CD4-positive, alpha-beta T cell treated with Interleukin-6 at 100 ng/mL for 8 hours (primary cell): ENCODE data around the gene CARTPT.

Experiments
- DNase-seq: peaks from one replicate; pipeline ENCODE4 v3.0.0-alpha.2; 2020; ENCODE audit warnings: mixed read lengths, low spot score

The CARTPT gene

DNA sequence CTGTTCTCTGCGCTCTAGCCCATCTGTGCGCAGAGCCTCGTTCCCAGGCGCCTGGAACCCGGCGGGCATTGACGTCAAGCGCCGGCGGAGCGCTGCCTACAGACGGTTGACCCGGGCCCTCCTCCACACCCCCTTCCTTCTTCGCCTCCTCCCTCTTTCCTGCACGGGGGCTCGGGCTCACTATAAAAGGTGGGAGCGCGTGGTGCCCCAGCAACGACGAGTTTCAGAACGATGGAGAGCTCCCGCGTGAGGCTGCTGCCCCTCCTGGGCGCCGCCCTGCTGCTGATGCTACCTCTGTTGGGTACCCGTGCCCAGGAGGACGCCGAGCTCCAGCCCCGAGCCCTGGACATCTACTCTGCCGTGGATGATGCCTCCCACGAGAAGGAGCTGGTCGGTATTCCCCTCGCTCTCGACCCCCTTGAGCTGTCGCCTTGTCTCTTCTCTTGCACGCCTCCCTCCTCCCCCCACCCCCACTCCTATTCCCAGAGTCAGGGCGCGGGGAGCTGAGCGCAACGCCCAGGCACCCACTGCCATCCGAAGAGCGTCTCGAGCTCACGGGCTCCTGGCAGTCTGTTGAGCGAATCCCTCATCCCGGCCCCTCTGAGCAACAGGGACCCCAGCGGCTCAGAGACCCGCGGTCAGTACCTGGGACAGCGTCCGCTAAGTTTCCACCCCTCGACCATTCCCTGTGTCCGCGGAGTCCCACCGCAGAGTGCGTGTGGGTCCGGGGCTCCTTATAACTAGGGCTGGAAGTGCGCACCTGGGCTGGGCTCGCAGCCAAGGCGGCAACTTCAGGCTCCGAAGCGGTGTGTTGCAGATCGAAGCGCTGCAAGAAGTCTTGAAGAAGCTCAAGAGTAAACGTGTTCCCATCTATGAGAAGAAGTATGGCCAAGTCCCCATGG, at the start of gene CARTPT:
Gene CARTPT (plus strand): TSS at position 213 of the 902 bp plus-strand sequence. CDS start 19 bp downstream, at position 232.
- DNase-seq: no peak

DNA sequence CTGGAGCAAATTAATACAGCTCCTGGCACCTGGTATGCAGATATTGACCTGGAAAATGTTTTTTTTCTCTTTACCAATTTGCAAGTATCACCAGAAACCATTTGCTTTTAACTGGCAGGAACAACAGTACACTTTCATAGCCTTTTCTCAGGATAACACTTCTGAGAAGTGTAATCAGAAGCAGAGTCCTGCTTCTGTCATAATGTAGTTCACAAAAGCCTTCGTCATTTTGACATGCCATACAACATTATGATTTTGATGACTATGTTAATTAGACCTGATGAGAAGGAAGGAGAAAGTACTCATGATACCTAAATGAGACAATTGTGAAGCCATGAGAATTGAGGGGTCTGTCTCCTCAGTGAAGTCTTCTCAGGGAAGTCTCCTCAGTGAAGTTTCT, 41.1 kb upstream of the CARTPT start:
- no peak for DNase-seq

DNA sequence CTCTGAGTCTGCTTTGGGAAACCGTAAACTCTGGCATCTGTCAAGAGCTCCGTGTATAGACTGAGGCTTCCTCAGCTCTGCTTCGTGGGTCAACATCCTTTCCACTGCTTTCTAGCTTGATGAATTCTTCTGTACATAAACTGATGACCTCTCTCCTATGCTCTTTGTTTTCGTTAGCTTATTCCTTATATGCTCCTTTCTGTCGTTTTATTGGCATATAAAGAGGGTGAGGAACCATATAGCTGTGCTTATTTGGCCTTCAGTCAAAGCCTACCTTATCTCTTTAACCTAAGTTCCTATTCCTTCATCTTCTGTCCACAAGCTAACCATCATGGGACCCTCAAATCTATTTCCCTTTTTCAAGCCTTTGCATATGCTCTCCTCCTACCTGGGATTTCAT, 39.4 kb upstream of the CARTPT start:
- DNase-seq: no peak

DNA sequence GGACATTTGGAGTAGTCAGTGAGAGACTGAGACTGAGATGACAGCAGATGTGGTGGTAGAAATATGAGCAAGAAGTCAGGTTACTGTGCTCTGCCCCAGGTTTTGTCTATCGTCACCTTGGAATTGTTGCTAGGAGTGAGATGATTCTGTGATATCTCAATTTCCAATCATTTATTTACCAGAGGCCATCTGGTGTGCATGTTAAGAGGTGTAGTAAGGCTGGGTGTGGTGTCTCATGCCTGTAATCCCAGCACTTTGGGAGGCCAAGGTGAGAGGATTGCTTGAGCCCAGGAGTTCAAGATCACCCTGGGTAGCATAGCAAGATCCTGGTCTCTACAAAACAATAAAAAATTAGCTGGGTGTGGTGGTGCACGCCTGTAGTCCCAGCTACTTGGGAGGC, 38.6 kb upstream of the CARTPT start:
- no peak for DNase-seq

DNA sequence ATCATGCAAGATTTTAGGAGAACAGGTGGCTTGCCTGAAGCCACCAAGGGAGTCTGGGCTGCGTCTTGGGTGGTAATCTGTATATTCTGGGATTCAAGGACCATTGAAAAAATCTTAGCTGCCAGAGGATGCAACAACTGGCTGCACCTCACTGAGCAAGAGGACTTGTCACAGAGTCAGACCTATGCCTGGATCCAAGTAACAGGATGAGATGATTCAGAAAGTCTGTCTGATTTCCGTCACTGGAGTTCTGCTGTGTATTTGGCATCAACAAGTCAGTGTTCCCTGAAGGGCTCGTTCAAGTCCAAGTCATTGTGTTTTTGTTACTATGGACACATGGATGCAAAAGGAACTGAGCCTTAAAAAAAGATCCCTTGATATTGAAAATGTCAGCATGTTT, 37.8 kb upstream of the CARTPT start:
- DNase-seq: no peak

DNA sequence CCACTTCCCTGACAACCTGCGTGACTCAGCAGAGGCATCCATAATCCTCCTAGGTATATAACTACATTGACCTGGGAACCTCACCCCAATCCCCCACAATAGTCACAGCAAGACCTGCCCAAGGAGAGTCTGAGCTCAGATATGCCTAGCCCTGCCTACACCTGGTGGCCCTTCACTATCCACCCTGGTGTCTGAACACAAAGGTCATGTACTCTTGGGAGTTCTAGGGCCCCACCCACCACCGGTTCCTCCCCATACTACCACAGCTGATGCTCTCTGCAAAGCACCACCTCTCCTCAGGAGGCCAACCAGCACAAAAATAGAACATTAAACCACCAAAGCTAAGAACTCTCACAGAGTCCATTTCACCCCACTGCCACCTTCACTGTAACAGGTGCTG, 34.8 kb upstream of the CARTPT start:
- DNase-seq: no peak

DNA sequence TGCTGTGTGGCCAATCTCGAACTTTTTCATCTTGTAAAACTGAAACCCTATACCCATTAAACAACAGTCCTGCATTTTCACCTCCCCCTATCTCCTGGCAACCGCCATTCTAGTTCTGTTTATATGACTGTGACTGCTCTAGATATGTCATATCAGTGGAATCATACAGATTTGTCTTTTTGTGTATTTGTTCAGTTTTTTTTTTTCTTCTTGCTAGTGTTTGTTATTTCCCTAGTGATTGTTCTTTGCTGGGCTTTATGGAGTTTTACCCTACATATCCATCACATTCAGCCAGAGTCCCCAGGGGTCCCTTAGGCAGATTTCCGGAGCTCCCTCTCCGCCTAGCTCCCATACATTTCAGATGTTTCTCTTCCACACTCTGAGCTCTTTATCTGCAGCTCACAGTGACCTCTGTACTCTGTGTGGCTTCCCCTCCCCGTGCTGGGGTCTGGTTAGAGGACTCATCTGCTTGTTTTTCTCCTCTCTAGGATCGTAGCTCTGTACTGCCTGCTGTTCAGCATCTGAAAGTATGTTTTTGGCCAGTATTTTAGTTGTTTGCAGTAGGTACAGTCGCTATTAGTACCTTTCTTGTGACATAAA, 25.1 kb upstream of the CARTPT start:
- no peak for DNase-seq

DNA sequence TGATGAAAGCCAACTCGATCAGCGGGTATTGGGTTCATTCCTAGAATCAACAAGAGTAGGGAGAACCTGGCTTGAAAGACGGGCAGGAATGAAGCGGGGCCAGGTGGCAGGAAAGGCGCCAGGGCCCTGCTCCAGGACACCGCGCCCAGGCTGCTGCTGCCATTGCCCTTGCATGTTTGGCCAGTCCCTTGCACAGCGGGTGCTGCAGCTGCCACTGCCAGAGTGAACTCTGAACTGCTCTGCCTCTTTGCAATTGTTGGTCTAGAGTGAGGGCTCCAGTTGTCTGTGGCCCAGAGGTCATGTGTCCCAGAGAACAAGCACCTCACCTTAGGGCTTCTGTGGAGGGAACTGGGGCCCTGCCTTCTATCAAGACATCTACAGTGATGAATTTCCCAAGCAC, 24.0 kb upstream of the CARTPT start:
- no peak for DNase-seq

DNA sequence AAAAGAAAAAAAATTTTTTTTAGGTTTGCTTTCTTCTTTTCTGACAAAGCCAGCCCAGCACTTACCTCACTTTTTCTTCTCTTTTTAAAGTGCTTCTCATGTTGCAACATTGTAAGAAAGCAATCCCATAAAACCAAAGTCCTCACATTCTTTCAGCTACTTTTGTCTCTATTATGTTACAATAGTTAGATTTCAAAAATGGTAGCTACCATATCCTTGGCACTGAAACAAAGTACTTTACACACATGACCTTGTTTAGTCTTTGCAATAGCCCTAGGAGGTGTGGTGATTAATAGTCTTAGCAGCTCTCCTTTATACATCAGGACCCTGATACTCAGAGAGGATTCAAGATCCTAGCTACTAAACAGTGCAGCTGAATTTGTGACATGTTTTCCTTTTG, 23.5 kb upstream of the CARTPT start:
- no peak for DNase-seq

DNA sequence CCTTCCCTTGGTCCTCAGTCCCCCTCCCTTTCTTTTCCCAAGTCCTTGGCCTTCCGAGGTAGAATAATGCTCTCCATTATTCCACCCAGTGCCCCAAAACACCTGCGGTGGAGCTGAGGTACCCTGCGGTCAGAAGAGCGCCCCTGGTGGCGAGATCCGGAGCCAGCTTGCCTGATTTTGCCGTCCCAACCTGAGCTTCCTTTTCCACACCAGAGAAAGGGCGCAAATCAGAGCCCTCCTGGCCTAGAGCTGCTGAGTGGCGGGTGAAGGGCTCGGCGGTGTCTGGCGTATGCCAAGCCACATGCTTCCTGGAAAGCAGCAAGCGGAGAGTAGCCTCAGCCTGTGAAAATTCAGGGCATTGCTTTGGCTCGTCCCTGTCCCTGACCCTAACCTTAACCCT, 21.1 kb upstream of the CARTPT start:
- no peak for DNase-seq

DNA sequence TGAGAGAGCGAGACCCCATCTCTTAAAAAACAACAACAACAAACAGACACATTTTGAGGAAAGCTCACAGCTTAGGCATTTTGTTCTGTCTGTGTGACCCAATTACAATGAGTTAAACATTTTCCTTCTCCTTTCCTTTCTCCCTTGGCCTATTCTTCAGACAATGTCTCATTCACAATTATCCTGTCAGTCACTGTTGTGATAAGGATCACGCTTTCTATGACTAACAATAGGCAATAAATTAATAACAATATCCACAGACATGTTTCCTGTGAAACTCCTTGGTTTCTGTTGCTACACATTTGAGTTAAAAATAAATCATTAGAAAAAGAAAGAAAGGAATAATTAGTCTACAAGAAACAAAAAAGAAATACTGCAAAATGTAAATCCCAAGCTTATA, 19.8 kb upstream of the CARTPT start:
- DNase-seq: no peak

DNA sequence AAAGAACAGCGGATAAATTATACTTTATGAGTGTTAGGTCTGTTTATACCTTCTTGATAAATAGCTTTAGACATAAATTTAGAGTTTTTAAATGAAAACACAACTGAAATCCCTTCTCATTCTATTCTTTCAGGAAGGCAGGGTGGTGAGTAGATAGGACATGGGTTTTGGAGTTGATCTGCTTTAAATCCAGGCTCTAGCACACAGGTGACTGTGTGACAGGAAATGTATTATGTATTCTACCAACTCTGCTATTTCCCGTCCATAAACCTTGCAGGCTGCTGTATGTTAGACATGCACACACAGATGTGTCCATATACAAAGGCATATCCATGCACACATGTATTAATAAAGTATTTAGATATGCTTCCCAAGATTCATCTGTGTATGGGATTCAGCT, 19.3 kb upstream of the CARTPT start:
- DNase-seq: no peak

DNA sequence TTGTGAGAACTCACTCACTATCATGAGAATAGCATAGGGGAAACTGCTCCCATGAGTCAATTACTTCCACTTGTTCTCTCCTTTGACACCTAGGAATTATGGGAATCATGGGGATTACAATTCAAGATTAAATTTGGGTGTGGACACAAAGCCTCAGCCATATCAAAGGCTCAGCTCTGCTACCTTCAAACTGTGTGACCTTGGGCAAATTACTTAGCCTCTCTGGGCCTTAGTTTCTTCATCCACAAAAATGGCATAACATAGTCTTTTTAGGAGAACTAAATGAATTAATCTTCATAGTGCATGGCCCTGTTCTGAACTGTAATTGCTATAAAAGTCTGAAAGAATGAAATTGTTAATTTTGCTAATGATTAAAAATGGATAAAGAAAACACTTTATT, 18.3 kb upstream of the CARTPT start:
- no peak for DNase-seq

DNA sequence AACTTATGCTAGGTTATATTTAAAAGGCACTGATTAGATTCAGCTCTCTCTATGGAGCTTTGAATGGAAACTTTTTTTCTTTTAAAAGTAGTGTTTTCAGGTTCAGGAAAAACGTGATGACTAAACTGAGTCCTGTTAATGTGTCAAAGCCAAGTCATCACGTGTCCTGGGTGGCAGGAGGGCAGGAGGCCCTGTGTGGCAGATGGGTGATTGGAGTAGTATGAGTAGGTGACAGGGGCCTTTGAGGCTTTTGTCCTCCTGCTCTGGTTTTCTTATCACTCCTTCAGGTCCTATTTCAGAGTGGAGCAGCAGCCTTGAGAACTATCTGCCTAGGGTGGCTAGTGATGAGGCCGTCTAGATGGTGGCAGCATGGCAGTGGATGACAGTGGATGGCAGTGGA, 17.7 kb upstream of the CARTPT start:
- no peak for DNase-seq

DNA sequence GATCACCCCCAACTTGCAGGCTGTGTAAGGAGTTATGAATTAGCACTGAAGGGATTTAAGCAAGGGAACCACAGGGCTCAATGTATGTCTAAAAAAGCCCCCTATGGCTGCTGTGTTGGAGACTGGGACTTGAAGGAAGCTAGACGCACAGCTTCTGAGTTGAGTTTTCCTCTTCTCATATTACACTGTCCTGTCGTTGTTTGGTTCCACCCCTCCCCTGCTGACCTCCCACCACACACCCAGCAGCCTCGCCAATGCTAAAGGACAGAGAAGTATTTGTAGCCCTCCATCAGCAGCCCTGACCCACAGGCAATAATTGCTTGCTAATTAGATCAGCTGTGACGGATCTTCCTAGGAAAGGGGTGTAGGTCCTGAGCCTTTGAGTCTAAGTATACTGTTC, 15.1 kb upstream of the CARTPT start:
- DNase-seq: no peak

DNA sequence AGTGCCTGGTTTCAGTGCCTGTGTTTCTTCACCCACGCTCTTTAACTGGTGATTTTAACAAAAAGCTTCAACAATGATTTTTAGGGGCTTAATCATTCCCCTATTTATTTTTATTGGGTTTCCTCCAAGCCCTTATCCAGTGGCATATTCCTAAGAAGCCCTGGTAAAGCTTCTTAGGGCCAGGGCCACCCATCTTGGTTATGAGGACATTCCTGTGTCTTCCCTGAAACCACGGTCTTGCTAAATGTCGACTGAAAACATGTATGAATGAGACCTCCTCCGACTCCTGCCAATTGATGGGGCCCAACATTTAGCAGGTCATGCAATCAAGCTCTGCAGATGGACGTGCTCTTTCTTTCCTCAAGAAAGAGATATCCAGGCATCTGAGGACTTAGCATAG, 13.7 kb upstream of the CARTPT start:
- DNase-seq: no peak

DNA sequence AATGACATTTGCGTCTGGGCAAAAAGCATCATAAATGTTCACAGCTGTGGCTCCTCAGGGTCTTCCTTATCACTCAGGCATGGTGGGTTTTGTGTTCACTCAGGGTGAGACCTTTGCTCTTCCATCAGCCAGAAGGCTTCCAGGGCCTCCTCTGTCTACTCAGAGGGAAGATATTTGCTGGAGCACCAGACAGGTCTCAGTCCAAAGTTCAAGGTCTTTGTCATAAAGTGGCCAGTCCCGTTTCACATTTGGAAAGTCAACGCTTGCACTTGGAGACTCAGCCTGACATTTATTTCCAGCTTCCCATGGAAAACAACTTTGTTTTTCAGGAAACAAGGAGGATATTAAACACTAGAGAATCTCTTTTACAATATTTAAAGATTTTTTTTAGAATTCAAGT, 12.2 kb upstream of the CARTPT start:
- DNase-seq: no peak

DNA sequence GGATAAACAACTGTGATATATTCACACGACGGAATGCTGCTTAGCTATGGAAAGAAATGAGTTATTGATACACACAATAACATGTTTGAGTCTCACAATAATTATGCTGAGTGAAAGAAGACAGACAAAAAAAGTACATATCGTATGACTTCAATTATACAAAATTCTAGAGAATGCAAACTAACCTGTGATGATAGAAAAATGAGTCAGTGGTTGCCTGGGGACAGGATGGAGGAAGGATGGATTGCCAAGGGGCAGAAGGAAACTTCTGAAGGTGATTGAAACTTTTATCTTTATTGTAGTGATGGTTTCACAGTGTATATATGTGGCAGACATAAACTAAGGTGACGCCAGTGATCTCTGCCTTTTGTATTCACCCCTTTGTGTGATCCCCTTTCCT, 7.5 kb upstream of the CARTPT start:
- DNase-seq: no peak

DNA sequence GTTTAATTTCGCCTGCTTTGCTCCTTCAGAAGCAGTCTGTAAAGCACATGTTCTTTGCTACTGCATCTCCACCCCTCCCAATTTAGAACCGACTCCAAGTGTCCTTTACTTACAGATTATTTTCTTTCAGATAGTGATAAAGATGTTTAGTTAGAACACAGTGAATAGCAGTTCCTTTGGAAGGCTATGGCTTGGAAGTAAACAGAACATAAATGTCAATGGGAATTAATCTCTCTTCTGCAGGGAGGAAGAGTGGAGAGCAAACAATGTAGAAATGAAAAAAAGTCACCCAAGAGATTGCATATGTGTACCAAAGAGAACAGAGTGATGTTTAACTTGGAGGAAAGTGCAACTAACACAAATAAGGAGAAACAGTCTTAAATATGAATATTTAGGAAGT, 4.2 kb upstream of the CARTPT start:
- no peak for DNase-seq

DNA sequence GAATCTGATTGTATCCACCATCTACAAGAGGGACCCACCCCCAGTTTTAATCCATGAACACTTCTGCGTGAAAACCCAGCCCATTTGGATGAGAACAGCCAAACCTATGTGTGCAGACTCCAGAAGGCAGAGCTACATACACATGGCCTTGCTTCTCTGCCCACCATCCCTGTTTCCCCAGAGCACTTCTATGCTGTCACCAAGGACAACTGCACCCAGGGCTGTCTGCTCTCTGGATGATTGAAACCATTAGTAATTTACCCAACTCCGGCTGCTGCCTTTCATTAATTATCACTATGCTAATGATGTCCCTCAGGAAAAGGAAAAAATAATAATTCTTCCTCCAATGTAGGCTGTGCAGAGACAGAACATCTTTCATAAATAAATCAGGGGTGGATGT, 8.9 kb downstream of the CARTPT start:
- no peak for DNase-seq

DNA sequence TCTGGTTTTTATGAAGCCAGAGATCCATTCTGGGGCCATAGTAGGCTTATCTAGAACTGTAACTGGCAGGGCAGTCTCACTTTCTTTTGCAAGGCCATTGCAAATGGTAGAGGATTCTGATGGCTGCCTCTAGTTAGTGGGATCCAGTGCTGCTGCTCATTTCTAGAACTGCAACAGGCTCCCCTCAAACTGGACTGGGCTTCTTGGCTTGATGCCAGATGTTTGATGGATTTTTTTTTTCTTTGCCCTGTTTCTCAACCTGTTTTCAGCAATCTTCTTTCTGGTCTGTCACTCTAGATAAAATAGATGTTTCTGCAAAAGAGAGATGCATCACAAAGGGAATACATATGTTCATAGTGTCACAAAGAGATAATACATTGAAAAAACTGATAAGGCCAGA, 11.9 kb downstream of the CARTPT start:
- no peak for DNase-seq

DNA sequence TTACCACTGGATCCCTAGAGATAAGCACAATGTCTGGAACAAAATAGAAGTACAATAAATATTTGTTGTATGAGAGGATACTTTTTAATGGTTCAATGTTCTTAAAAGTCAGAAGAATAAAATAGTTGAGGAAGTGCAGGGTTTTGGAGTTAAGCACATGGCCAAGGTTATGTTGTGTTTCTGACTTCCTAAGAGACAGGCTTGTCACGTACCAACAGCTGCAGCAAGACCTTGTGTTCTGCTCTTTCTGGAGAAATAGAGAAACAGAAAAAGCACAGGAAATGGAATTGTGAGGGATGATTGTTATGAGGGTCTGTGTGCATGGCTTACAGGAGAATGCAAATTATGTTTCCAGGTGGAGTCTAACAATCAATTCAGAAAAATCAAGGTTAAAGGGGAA, 12.9 kb downstream of the CARTPT start:
- no peak for DNase-seq

DNA sequence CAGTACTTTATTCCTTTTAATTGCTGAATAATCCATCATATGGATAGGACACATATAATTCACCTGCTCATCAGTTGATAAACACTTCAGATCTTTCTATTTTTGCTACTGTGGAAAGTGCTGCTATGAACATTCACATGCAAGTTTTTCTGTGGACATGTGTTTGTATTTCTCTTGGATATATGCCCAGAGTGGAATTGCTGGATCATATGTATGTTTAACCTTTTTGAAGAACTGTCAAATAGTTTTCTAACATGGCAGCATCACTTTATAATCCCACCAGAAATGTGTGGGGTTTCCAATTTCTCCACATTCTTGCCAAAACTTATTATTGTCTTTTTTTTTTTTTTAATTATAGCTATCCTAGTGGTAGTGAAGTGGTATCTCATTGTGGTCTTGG, 15.1 kb downstream of the CARTPT start:
- DNase-seq: no peak
